Sigmoid colon (tissue), 4 donors: ENCODE results near the gene SMIM38.

ENCODE experiments used
- EP300 ChIP-seq, 4 donors: sonication (generic); formaldehyde crosslinking; IDR thresholded peaks; one replicate each; pipeline ENCODE4 v1.6.1; 2017; ENCODE audit warnings: antibody characterized with exemption in 4 of 4
- POLR2A ChIP-seq, 2 donors: fragments of 450-650 bp; IDR thresholded peaks; one replicate each; pipeline ENCODE4 v1.6.1; 2016; ENCODE audit warnings: antibody characterized with exemption in 2 of 2, mild to moderate bottlenecking in 2 of 2, moderate library complexity in 2 of 2
- POLR2AphosphoS5 ChIP-seq, 4 donors: sonication (generic); formaldehyde crosslinking; IDR thresholded peaks; one replicate each; pipeline ENCODE4 v1.6.1; 2017; ENCODE audit warnings: antibody characterized with exemption in 4 of 4
- TF ChIP-seq, protein P1 (sequence below), 4 experiments: fragments of 450-650 bp in 3 of 4; fragments of 200-600 bp in 1 of 4; IDR thresholded peaks; one replicate each; pipeline ENCODE4 v1.5.1; 2016 to 2019; ENCODE audit warnings: antibody characterized with exemption in 4 of 4, mild to moderate bottlenecking in 3 of 4, moderate library complexity in 2 of 4

DNA sequence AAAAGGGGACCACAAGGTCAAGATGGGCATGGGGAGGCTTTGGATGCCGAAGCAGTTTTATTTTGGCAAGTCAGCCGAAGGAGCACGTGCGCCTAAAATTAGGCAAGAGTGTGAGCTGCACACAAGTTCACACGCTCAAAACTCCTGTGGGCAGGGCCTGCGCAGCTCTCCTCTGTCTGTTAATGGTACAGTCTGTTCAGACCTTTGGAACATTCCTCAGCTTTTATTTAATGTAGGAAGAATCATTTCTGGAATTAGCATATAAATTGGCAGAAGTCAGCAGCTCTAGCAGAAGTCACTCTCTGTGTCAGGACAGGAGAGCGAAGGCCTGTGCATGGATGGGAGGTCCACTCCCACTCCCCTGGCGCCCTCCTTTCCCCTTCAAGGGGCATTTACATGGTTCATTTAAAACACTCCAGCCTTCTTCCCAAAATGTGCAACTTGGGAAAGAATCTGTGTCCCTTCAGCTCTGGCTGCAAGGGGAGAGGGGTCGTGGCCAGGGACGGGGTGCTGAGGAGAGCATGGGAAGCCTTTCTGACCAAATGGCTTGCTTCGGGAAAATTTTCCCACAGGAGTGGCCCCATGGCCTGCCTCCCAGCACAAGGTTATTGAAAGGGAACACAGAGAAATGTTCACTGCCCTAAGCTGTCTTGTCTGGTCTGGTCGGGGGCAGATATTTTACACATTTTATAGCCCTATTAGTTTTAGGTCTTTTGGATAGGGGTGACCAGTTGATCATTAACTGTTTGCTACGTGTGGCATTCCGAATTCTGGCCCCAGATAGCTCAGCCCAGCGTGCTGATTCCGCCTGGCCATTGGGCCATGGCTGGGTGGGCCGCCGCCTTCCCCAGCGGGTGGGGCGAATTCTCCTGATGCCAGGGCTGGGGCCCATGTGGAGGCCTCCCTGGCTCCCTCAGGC is 43.9 kb upstream of the SMIM38 start:
- TF ChIP-seq, protein P1, sequence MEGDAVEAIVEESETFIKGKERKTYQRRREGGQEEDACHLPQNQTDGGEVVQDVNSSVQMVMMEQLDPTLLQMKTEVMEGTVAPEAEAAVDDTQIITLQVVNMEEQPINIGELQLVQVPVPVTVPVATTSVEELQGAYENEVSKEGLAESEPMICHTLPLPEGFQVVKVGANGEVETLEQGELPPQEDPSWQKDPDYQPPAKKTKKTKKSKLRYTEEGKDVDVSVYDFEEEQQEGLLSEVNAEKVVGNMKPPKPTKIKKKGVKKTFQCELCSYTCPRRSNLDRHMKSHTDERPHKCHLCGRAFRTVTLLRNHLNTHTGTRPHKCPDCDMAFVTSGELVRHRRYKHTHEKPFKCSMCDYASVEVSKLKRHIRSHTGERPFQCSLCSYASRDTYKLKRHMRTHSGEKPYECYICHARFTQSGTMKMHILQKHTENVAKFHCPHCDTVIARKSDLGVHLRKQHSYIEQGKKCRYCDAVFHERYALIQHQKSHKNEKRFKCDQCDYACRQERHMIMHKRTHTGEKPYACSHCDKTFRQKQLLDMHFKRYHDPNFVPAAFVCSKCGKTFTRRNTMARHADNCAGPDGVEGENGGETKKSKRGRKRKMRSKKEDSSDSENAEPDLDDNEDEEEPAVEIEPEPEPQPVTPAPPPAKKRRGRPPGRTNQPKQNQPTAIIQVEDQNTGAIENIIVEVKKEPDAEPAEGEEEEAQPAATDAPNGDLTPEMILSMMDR (IDR thresholded peaks at IDR 0.05) = no peak
- TF ChIP-seq POLR2A (IDR thresholded peaks at IDR 0.05) (no peak), POLR2AphosphoS5 (IDR thresholded peaks at IDR 0.05) (no peak), EP300 (IDR thresholded peaks at IDR 0.05) (no peak)
